Dendritic cell treated with granulocyte-macrophage colony-stimulating factor and Interleukin-4, amounts not matched to agents 40 ng/mL and 50 ng/mL, for 4 days (primary cell): ENCODE results near the gene CABCOCO1.

Experiments
- H3K27ac Mint-ChIP-seq: one replicate; pipeline ENCODE4 v1.8.0; 2022; ENCODE audit warnings: mild to moderate bottlenecking, mixed read lengths
- H3K27me3 Mint-ChIP-seq: one replicate; pipeline ENCODE4 v1.8.0; 2022; ENCODE audit warnings: mild to moderate bottlenecking, mixed read lengths
- H3K36me3 Mint-ChIP-seq: one replicate; pipeline ENCODE4 v1.8.0; 2022; ENCODE audit warnings: low read depth, mixed read lengths
- H3K4me1 Mint-ChIP-seq: one replicate; pipeline ENCODE4 v1.8.0; 2022; ENCODE audit warnings: low read depth, mixed read lengths
- H3K4me3 Mint-ChIP-seq: one replicate; pipeline ENCODE4 v1.8.0; 2022; ENCODE audit warnings: mild to moderate bottlenecking, moderate library complexity, mixed read lengths
- H3K9me3 Mint-ChIP-seq: one replicate; pipeline ENCODE4 v1.8.0; 2022; ENCODE audit warnings: mixed read lengths
- intact Hi-C: fragments of 100-400 bp; cut with micrococcal nuclease; formaldehyde crosslinking; loops from one replicate; pipeline ENCODE4 v1.15.0; 2022

The CABCOCO1 gene, protein sequence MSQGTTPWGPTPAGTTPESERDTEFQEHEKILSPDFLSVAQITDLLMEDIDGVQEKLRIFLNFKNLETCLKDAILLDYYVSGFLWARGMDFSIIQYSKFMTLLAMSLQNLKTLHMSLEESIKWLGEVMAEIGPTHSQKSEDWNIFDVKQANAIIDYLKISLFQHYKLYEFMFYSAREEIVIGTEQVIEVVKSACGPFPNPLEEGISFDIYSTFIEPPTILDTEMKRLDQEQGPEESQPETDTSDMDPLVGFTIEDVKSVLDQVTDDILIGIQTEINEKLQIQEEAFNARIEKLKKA

DNA sequence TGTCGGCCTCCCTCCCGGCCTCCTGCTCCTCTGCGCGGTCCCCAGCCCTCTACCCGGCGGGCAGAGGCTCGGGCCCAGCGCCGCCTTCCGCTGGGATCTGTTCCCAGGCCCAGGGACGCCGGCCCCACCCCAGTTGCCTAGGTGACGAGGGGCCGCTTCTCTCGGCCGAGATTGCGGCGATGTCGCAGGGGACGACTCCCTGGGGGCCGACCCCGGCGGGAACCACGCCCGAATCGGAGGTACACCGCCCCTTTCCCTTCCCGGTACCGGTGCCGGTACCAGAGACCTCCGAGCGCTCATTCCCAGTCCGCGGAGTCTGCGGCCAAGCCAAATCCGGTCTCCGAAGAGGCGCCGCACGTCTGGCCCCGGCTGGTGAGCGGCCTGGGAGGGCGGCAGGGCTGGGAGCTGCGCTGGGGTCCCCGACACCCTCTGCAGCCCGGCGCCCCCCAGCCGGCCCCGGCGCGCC, at the start of gene CABCOCO1:
Gene CABCOCO1 (plus strand): TSS at position 136 of the 466 bp plus-strand sequence. CDS start 44 bp downstream, at position 180.
- Mint-ChIP-seq H3K9me3 (no peaks in the 10 kb centered on the region), H3K27me3 (peaks cover 18% of the 10 kb centered on the region), H3K4me1 (no peaks in the 10 kb centered on the region), H3K4me3 (peak within 1 kb of the TSS; percentile 52), H3K27ac (no peak within 1 kb of the TSS), H3K36me3 (no peaks in the 10 kb centered on the region)
- intact Hi-C loops = no loop called here

DNA sequence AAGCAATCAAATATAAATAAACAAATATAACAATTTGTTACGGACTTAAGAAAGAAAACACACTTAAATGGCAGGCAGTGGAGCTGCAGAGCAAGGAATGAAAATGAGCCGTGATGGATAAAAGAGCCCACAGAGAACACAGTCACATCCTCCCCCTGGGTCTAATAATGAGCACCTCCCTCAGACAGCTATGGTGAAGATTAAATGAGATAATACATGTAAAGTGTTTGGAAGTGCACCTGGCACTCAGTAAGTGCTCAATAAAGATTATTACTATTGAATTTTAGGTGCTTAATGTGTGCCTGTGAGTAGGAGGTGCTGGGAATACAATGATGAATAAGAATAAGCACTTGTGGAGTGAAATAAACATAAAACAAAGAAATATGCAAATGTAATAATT, 49.1 kb upstream of the CABCOCO1 start:
- intact Hi-C loops = no loop called here

DNA sequence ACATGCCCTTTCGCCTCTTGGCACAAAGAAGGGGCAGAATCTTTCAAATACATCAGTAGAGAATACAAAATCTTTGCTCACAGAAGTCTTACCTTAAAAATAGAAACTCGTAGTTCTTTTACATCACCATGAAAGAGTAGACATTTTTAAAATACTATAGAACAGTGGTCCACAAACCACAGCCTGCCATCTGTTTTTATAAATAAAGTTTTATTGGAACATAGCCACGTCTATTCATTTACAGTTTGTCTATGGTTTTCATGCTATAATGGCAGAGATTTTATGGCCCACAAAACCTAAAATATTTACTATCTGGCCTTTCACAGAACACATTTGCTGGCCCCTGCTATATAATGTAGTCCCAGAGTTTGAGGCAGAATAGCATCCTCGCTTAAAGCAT, 46.1 kb upstream of the CABCOCO1 start:
- no peaks in the 10 kb centered on the region for H3K36me3 Mint-ChIP-seq
- no peak overlapping the region for H3K4me3 Mint-ChIP-seq
- H3K4me1 Mint-ChIP-seq = no peaks in the 10 kb centered on the region
- intact Hi-C loops = no loop called here
- no peak overlapping the region for H3K27ac Mint-ChIP-seq
- no peaks in the 10 kb centered on the region for H3K9me3 Mint-ChIP-seq
- no peaks in the 10 kb centered on the region for H3K27me3 Mint-ChIP-seq

More for the DNA sequence above, 49.1 kb upstream of the CABCOCO1 start:
- Mint-ChIP-seq H3K4me3 (no peak overlapping the region), H3K27ac (no peak overlapping the region), H3K27me3 (no peaks in the 10 kb centered on the region), H3K4me1 (no peaks in the 10 kb centered on the region), H3K9me3 (no peaks in the 10 kb centered on the region), H3K36me3 (no peaks in the 10 kb centered on the region)

GRCh38 chr10:61617180-61617579, 45.5 kb upstream of the CABCOCO1 start:
- Mint-ChIP-seq H3K4me1 (no peaks in the 10 kb centered on the region), H3K36me3 (no peaks in the 10 kb centered on the region), H3K27me3 (no peaks in the 10 kb centered on the region), H3K4me3 (no peak overlapping the region), H3K9me3 (no peaks in the 10 kb centered on the region), H3K27ac (no peak overlapping the region)
- intact Hi-C loops = no loop called here

- no peaks in the 10 kb centered on the region for H3K4me1 Mint-ChIP-seq
- no peak overlapping the region for H3K27ac Mint-ChIP-seq
- no peaks in the 10 kb centered on the region for H3K36me3 Mint-ChIP-seq
- no peaks in the 10 kb centered on the region for H3K27me3 Mint-ChIP-seq
- H3K9me3 Mint-ChIP-seq = no peaks in the 10 kb centered on the region
- intact Hi-C loops = no loop called here
- H3K4me3 Mint-ChIP-seq = no peak overlapping the region
Observed at GRCh38 chr10:61617586-61617985, 45.1 kb upstream of the CABCOCO1 start.

GRCh38 chr10:61618388-61618961, 44.3 kb upstream of the CABCOCO1 start:
- H3K27me3 Mint-ChIP-seq = no peaks in the 10 kb centered on the region
- no peaks in the 10 kb centered on the region for H3K4me1 Mint-ChIP-seq
- intact Hi-C loops = no loop called here
- H3K36me3 Mint-ChIP-seq = no peaks in the 10 kb centered on the region
- no peaks in the 10 kb centered on the region for H3K9me3 Mint-ChIP-seq
- no peak overlapping the region for H3K27ac Mint-ChIP-seq
- no peak overlapping the region for H3K4me3 Mint-ChIP-seq

DNA sequence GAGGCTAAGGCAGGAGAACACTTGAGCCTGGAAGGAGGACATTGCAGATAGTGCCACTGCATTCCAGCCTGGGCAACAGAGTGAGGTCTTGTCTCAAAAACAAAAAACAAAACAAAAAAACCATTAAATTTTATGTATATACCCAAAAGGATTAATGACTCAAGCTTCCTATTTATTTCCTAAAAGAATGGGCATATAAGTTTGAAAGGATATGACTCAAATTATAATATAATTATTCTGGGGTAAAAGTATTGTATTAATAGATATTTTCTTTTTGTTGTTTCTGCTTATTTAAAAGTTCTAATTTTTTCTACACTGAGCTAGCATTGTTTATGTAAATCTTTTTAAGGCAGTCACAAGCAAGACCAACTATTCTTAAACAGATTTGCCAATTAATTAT, 42.2 kb upstream of the CABCOCO1 start:
- Mint-ChIP-seq H3K9me3 (no peaks in the 10 kb centered on the region), H3K36me3 (no peaks in the 10 kb centered on the region), H3K27me3 (peaks cover 2% of the 10 kb centered on the region), H3K4me3 (no peak overlapping the region), H3K4me1 (no peaks in the 10 kb centered on the region), H3K27ac (no peak overlapping the region)
- intact Hi-C loops = no loop called here

- Mint-ChIP-seq H3K4me3 (no peak overlapping the region), H3K27me3 (peaks cover 2% of the 10 kb centered on the region), H3K27ac (no peak overlapping the region), H3K36me3 (no peaks in the 10 kb centered on the region), H3K4me1 (no peaks in the 10 kb centered on the region), H3K9me3 (no peaks in the 10 kb centered on the region)
- intact Hi-C loops = no loop called here
Observed at GRCh38 chr10:61621605-61622051, 41.1 kb upstream of the CABCOCO1 start.

GRCh38 chr10:61623161-61623560, 39.6 kb upstream of the CABCOCO1 start:
- Mint-ChIP-seq H3K27ac (no peak overlapping the region), H3K9me3 (no peaks in the 10 kb centered on the region), H3K4me1 (no peaks in the 10 kb centered on the region), H3K36me3 (no peaks in the 10 kb centered on the region), H3K4me3 (no peak overlapping the region), H3K27me3 (peaks cover 2% of the 10 kb centered on the region)
- intact Hi-C loops = no loop called here

GRCh38 chr10:61626209-61626608, 36.5 kb upstream of the CABCOCO1 start:
- Mint-ChIP-seq H3K4me1 (no peaks in the 10 kb centered on the region), H3K36me3 (no peaks in the 10 kb centered on the region), H3K27me3 (peaks cover 2% of the 10 kb centered on the region), H3K27ac (no peak overlapping the region), H3K9me3 (no peaks in the 10 kb centered on the region), H3K4me3 (no peak overlapping the region)
- intact Hi-C loops = no loop called here

DNA sequence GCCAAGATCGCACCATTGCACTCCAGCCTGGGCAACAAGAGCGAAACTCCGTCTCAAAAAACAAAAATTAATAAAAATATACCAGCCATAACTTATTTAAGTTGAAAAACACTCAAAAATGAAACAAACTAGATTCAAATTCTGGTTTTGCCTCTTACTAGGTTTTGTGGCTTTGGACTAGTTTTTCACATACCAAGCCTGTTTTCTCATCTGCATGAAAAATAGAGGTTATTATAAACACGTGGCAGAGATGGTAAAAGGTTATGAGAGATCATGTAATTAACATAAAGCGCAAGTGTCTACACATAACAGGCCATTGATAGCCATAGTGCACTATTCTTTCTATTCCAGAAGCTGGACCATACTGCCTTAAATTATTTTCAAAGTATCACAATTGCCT, 35.5 kb upstream of the CABCOCO1 start:
- Mint-ChIP-seq H3K36me3 (no peaks in the 10 kb centered on the region), H3K27ac (no peak overlapping the region), H3K27me3 (peaks cover 2% of the 10 kb centered on the region), H3K4me1 (no peaks in the 10 kb centered on the region), H3K4me3 (no peak overlapping the region), H3K9me3 (no peaks in the 10 kb centered on the region)
- intact Hi-C loops = no loop called here

DNA sequence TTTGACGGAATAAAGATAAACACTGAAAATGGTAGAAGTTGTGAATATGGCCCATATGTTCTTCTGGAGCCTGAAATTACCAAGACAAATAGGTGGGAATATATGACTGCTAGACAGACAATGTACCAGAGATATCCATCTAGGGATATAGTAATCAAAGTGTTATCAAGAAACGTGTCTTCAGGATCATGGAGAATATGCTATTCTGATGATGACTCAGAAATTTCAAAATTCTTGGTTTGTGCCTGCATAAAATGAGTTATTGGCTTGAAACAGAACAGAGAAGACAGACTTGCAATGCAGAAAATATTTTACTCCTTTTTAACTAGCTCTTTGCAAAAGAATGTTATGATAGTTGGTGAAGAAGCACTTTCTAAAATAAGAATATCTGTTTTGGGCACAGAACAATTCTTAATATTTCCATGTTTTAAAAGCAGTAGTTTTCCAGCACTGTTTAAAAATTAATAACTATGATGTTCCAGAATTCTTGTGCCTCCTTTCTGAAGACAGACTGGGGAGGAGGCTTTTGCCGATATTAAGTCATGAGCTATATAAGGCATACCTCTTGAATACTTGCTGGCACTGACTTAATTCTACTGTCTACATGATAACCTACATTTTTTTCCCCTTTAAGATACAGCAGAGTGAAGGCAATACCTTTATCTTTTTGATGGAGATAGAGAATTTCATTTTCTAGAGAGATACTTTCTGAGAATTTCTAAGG, 34.4 kb upstream of the CABCOCO1 start:
- Mint-ChIP-seq H3K27me3 (peaks cover 2% of the 10 kb centered on the region), H3K4me1 (no peaks in the 10 kb centered on the region), H3K36me3 (no peaks in the 10 kb centered on the region)

DNA sequence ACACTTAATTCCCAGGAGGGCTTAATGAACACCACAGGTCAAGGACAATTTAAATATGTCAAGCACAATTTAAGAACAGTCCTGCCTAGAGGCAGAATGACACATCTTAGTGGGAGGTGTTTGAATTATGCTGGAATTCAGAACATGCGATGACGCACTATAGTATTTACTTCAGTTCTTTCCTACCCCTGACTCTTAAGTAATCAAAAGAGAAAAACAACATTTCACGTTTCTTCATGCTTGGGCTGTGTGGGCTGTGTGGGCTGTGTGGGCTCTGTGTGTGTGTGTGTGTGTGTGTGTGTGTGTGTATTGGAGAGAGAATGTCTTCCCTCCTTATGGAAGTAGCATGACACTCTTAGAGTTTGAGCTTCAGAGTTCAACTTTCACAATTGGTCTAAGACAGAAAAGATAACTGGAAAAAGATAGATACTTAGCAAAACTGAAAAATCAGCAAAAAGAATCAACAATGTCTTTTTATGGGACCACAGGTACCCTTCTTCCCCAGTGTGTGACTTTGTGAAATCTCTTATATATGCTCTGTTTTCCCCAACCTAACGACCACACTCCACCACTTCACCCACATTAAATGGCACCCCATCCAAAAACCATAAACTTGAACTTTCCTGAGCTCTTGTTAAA, 33.7 kb upstream of the CABCOCO1 start:
- Mint-ChIP-seq H3K36me3 (no peaks in the 10 kb centered on the region), H3K9me3 (no peaks in the 10 kb centered on the region), H3K27ac (no peak overlapping the region), H3K4me3 (no peak overlapping the region), H3K4me1 (no peaks in the 10 kb centered on the region), H3K27me3 (no peaks in the 10 kb centered on the region)
- intact Hi-C loops = no loop called here

More for the DNA sequence above, 34.4 kb upstream of the CABCOCO1 start:
- Mint-ChIP-seq H3K27ac (no peak overlapping the region), H3K9me3 (no peaks in the 10 kb centered on the region), H3K4me3 (no peak overlapping the region)
- intact Hi-C loops = no loop called here

DNA sequence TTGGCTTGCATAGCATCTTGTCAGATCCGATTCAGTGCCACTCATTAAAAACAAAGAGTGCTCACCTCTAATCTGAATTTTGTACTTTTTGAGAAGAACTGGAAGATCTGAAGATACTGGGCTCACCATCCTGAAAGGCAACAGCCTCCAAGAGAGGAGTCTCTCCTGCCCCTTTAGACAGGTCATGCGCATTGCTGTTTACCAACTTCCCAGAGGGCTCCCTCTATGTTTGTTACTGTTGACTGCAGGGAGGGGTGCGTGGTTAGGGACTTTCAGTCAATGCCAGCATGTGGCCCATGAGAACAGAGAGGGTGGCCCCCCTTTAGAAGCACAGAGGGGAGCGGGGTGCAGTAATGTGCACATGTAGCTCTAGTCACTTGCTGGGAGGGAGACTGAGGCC, 33.2 kb upstream of the CABCOCO1 start:
- Mint-ChIP-seq H3K4me1 (no peaks in the 10 kb centered on the region), H3K27me3 (no peaks in the 10 kb centered on the region), H3K27ac (no peak overlapping the region), H3K9me3 (no peaks in the 10 kb centered on the region), H3K4me3 (no peak overlapping the region), H3K36me3 (no peaks in the 10 kb centered on the region)
- intact Hi-C loops = no loop called here
